PC-3 (cell line): ENCODE data around the gene CROCC.
"Not testable (repeated sequence)": the region's sequence is repeated elsewhere in the genome, so short reads cannot be mapped to it uniquely, and the experiment has no call there.

ENCODE experiments used
- EZH2 ChIP-seq: fragments of 300-600 bp; sonication (generic); IDR thresholded peaks from one replicate; pipeline ENCODE4 v1.6.1; 2017; ENCODE audit warnings: antibody characterized with exemption, mild to moderate bottlenecking, low read length; ENCODE audit not compliant: unreplicated experiment
- TF ChIP-seq, protein P1 (sequence below): fragments of 300-600 bp; sonication (generic); conservative IDR thresholded peaks from 2 replicates; pipeline ENCODE4 v1.5.1; 2017; ENCODE audit warnings: antibody characterized with exemption, low read depth, mild to moderate bottlenecking, low read length

DNA sequence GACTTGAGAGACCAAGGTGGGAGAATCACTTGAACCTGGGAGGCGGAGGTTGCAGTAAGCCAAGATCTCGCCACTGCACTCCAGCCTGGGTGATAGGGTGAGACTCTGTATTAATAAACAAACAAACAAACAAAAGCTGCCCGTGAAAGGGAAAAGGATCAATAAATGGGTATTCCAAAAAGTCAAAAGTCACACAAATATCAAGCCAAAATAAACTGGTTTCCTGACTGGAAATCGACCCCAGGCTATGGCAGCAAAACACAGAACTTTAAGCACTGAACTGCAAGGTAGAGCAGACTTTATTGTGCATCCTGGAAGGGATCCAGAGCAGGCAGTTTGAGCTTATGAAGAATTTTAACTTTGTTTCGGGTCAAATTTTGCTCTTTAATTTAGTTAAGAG is 37.2 kb upstream of the CROCC start:
- TF ChIP-seq, protein P1, sequence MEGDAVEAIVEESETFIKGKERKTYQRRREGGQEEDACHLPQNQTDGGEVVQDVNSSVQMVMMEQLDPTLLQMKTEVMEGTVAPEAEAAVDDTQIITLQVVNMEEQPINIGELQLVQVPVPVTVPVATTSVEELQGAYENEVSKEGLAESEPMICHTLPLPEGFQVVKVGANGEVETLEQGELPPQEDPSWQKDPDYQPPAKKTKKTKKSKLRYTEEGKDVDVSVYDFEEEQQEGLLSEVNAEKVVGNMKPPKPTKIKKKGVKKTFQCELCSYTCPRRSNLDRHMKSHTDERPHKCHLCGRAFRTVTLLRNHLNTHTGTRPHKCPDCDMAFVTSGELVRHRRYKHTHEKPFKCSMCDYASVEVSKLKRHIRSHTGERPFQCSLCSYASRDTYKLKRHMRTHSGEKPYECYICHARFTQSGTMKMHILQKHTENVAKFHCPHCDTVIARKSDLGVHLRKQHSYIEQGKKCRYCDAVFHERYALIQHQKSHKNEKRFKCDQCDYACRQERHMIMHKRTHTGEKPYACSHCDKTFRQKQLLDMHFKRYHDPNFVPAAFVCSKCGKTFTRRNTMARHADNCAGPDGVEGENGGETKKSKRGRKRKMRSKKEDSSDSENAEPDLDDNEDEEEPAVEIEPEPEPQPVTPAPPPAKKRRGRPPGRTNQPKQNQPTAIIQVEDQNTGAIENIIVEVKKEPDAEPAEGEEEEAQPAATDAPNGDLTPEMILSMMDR: not testable (repeated sequence)
- not testable (repeated sequence) for TF ChIP-seq EZH2
